HL-60 (cell line): ENCODE results near the gene IFIT3.

Source experiments
- POLR2AphosphoS5 ChIP-seq: IDR thresholded peaks from 2 replicates; pipeline ENCODE4 v1.6.1; 2012; ENCODE audit warnings: low read depth
- REST ChIP-seq: IDR thresholded peaks from 2 replicates; pipeline ENCODE4 v1.6.1; 2012; ENCODE audit warnings: low read depth; ENCODE audit not compliant: insufficient replicate concordance
- TF ChIP-seq, protein P1 (sequence below): IDR thresholded peaks from one replicate; pipeline ENCODE4 v1.5.1; 2011; ENCODE audit warnings: low read length, control low read depth, inconsistent platforms; ENCODE audit not compliant: insufficient read depth

GRCh38 chr10:89299031-89299430 lies 28.8 kb upstream of the IFIT3 start:
- TF ChIP-seq, protein P1, sequence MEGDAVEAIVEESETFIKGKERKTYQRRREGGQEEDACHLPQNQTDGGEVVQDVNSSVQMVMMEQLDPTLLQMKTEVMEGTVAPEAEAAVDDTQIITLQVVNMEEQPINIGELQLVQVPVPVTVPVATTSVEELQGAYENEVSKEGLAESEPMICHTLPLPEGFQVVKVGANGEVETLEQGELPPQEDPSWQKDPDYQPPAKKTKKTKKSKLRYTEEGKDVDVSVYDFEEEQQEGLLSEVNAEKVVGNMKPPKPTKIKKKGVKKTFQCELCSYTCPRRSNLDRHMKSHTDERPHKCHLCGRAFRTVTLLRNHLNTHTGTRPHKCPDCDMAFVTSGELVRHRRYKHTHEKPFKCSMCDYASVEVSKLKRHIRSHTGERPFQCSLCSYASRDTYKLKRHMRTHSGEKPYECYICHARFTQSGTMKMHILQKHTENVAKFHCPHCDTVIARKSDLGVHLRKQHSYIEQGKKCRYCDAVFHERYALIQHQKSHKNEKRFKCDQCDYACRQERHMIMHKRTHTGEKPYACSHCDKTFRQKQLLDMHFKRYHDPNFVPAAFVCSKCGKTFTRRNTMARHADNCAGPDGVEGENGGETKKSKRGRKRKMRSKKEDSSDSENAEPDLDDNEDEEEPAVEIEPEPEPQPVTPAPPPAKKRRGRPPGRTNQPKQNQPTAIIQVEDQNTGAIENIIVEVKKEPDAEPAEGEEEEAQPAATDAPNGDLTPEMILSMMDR, result no peak
- TF ChIP-seq POLR2AphosphoS5 (no peak), REST (no peak)
